ENCODE data around the gene GFY.

GRCh38 chr19:49423985-49424303 lies 1.2 kb upstream of the GFY start:
- TF ChIP-seq, protein P1, sequence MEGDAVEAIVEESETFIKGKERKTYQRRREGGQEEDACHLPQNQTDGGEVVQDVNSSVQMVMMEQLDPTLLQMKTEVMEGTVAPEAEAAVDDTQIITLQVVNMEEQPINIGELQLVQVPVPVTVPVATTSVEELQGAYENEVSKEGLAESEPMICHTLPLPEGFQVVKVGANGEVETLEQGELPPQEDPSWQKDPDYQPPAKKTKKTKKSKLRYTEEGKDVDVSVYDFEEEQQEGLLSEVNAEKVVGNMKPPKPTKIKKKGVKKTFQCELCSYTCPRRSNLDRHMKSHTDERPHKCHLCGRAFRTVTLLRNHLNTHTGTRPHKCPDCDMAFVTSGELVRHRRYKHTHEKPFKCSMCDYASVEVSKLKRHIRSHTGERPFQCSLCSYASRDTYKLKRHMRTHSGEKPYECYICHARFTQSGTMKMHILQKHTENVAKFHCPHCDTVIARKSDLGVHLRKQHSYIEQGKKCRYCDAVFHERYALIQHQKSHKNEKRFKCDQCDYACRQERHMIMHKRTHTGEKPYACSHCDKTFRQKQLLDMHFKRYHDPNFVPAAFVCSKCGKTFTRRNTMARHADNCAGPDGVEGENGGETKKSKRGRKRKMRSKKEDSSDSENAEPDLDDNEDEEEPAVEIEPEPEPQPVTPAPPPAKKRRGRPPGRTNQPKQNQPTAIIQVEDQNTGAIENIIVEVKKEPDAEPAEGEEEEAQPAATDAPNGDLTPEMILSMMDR (conservative IDR thresholded peaks at IDR 0.05 in 1 of 2, IDR thresholded peaks at IDR 0.05 in 1 of 2; ENCODE audit: extremely low read depth in 1 of 2, insufficient read depth in 1 of 2, low read depth in 1 of 2, low read length in 2 of 2) = no peak
- no peak for TF ChIP-seq EZH2 (IDR thresholded peaks at IDR 0.05; ENCODE audit: borderline replicate concordance, low read length)

Data from mammary epithelial cell (primary cell).